HG03066 (cell line): ENCODE measurements around the gene FAM234B.
A peak's percentile ranks its signal among the peaks of the same experiment; 100 is the strongest.

Source experiments
- ATAC-seq: cut with Tn5 transposase; IDR thresholded peaks from one replicate; pipeline ENCODE4 v1.9.1; 2021; ENCODE audit warnings: low read depth; ENCODE audit not compliant: unreplicated experiment

The FAM234B gene

DNA sequence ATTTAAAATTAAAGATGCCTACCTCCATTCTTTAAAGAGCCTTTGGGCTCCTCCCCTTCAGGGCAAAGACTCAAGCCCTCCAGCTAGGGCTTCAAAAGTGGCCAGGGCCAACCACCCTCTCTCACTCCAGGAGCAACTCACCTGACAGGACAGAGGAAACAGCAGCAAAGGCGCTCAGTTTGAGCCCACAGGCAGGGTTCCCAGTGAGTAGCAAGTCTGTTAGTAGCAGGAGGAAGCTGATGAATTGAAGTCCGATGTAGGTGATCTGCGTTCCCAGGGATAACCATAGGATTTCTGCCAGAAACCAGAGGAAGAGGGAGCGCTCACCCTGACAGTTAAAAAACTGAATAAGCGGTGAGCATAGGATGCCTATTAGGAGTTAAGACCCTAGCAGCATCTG is 43.6 kb downstream of the FAM234B start:
- ATAC-seq, result no peak

DNA sequence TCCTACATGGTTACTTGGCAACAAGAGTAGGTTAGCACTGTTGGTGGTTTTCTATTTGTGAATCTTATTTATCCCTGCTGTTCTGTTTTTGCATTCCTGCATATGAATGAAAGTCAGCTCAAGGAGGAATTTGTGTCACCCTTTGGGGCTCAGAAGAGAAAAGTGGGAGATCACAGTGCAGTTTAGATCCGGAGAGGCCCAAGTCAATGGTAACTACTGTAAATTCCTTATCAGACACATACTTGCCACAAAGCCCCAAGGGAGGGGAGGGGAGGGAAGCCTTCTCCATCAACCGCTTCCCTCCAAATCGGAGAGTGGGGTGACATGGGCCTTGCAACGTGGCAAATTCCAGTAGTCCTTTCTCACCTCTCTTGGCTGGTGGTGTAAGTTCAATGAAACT is 44.3 kb downstream of the FAM234B start:
- ATAC-seq, result no peak

DNA sequence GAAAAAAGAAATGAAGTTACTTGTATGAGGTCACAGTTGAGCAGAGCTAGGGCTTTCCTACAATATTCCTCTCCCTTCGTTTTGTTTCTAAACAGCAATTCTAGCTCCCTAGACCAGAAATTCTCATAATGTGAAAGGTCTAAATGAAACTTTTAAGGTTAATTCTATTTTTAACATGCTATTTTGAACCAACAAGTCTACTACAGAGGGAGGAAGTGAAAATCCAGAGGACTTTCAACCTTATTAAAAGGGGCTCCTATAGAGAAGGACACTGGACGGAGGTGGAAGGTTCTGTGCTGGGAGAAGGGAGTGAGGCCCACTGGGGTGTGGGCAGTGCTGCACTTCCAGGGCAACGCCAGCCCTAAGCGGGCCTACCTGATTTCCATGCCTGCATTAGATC is 45.9 kb downstream of the FAM234B start:
- no peak for ATAC-seq

DNA sequence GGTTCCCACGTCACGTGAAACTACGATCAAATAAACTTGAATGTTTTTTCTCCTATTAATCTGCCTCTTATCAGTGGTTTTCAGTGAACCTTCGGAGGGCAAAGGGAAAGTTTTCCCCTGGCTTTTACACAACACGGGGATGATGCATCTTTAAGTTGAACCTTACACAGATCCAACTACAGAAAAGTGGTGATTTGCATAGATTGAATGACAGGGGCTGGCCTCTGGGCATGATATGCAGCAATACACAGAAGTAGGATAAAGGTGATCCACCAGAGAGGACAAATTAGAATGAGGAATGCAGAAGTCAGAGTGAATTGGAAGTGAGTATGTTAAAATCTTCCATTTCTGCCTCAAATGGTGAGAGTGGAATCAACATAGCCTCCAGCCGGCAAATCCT is 47.7 kb downstream of the FAM234B start:
- no peak for ATAC-seq

DNA sequence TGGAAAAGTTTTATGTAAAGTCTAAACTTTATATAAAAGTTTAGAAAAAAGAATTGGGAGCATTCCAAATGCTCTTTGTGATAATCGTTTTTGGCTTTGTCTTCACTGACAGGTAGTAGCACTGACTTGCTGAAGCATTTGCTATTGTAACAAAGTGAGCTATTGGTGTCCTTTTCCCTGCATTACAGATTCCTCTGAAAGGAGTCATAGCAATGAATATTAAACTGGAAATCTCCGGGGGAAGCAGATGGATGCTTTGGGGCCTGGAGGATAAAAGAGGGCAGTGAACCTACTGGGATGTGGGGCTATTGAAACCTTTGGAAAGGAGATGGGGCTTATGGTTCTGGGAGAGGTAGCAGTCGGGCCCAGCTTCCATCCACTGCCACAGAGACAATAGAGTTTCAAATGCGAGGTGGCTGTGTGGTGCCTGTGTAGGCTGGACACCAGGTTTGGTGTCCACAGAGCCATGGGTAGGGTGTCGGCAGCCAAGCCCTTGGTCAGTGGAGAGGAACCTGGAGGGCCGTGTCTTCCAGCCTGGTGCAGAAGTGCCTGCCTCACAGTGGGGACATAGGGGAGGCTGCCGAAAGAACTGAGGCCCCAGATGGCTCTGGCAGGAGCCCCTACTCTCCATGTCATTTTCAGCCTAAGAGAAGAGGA is 49.1 kb downstream of the FAM234B start:
- ATAC-seq, result no peak

DNA sequence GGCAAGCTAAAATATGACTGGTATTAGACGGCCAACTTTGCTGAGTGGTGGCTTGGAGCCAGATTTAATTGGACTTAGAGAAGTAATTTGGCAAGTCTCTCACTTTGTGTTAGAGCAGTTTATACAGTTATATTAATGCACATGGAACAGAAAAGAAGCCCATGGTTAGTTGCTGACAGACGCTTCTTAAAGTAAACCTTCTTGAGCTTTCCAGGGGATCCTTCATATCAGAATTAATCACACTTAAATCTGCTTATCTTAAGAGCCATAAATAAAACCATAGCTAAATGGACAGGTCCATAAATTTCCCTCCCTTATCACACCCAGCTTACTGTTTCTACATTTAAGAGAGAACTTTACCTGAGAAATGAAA is 49.7 kb downstream of the FAM234B start:
- ATAC-seq, result no peak

DNA sequence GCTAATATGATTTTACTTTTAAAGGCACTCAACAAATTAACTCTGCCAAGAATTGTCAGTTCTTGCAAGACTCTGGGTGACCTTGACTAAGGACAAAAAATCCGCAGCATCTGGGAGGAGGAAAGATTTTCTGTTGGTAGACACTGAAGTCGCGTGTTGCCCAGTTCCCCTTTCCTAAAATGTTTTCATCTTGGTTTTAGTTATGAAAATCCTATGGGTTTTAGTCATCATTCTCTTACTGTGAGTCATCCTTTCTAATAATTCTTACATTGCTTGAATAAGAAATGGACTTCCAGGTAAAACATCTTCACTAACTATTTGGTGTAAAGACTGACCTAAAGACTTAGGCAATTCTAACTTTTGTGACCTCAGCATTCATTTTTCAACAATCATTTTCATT is 50.2 kb downstream of the FAM234B start:
- no peak for ATAC-seq

DNA sequence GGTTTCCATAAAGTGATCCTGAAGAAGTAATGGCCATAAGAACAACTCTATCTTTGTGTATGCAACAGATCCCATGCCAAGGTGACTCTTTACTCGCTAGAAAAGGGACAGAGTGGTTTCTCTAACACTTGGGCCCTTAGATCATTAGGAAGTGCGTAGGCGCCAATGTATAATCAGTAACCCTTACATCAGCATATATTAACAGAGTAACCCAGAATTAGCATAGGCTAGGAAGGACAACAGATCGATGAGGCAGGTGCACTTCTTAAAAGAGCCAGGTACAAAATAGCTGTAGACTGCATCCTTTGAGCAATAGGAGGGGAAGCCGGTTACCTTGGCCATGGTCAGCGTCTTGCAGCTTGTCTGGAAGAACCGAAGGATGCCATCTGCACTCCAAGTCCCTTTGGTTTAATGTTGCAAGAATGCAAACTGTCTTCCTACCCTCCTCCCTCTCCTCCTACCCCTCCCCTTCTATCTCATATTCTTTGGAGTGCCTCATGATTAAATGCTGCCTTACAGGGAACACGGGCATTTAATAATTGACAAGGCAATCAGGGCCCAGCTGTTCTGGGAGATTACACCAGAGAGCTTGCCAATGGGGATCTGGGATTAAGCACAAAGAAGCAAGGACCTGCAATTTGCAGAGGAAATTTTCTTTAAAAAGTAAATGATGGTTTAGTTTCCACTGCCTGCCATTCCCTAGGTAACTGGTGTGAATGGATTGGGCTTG is 51.2 kb downstream of the FAM234B start:
- no peak for ATAC-seq

DNA sequence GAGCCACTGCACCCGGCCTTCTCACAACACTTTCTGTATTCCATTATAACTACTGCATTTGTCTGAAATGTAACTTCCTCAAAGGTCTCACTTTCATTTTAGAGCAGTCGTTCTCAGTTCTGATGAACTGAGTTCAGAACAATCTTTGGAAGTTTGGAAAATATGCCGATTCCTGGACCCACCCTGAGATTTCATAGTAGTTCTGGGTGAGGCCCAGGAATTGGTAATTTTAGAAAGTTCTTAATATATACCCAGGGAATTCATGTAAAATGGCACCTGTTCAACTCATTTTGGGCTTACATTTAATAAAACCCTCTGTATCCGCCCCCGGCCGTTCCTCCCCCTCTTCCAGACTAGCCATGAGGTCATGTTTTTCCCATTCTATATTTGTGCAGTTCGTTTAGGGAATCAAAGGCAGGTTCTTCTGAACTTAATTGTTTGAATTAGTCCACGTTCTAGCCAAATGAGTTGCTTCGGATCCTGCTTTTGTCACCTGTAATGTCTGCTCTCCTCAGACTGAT is 53.4 kb downstream of the FAM234B start:
- ATAC-seq, result no peak

DNA sequence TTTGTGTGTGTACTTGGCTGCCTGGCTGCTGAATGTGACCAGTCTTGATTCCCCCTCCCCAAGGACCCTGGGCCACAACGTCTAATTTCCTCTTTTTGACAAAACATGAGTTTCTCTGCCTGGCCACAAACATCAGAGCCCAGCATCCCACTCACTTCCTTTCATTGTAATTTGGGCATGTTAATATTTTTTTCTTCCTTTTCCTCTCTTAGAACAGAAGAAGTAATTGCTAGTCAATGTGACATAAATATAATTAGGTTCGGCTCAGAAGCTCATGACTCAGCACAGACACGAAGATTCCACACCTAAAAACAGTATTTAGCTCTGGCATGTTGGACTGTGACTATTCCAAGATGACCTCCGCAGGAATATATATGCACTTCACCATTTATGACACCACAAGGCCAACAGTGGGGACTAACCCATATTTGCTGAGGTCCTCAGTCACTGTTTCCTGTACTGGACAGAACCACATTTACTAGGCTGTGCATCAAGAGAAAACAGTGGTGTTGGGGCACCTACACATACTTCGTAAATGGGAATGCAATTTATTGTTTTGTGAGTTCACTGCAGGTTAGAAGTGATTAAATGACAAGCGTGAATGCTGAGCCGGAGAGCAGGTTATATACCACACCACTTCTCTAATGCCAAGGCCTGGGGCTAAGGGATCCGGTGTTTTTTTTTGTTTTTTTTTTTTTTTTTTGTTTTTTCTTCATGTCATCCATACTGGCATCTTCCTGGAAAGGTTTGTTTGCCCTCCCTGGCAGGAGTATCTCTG is 55.1 kb downstream of the FAM234B start:
- ATAC-seq, result no peak

DNA sequence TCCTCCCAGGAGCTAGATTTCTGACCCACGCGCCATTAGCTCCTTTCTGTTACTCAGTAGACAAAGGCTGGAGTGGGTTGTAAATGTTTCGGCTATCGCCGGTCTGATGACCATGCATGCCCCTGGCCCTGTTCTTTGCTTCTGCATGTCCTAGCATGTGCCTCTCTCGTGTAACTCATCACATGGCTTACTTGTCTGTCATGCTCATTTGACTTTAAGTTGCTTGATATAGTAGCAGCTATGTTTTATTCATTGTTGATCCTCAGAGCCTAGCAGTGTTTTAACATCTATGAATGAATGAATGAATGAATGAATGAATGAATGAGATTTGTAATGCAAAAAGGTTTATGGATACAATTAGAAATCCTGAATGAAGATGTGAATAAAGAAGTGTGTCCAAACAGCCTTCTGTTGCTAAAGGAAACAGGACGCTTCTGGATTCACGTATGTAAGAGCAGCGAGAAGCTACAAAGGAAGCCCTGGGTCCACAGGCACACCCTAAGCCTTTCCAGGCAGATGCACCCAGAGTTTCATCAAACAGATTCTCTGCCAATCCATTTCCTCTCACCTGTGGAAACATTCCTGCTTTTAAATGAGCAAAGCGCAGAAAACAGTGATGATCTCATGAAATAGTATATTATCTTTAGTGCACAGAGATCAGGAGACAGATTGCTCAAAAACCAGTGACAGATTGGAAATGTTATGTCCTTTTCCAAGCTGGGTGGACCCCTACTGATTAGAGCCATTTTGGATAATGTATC is 55.8 kb downstream of the FAM234B start:
- ATAC-seq, result no peak

DNA sequence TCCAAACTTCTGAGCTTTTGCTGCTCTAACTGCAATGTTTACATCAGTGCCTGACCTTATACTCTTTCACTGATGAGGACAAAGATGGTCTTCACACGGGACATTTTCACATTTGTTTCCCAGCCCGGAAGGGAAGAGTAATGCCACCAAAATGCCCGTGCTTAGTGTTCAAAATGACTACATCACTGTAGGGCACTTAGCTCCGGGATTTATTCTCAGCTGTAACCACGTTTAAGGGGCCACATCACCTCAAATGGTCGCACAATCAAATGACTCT is 56.4 kb downstream of the FAM234B start:
- no peak for ATAC-seq

DNA sequence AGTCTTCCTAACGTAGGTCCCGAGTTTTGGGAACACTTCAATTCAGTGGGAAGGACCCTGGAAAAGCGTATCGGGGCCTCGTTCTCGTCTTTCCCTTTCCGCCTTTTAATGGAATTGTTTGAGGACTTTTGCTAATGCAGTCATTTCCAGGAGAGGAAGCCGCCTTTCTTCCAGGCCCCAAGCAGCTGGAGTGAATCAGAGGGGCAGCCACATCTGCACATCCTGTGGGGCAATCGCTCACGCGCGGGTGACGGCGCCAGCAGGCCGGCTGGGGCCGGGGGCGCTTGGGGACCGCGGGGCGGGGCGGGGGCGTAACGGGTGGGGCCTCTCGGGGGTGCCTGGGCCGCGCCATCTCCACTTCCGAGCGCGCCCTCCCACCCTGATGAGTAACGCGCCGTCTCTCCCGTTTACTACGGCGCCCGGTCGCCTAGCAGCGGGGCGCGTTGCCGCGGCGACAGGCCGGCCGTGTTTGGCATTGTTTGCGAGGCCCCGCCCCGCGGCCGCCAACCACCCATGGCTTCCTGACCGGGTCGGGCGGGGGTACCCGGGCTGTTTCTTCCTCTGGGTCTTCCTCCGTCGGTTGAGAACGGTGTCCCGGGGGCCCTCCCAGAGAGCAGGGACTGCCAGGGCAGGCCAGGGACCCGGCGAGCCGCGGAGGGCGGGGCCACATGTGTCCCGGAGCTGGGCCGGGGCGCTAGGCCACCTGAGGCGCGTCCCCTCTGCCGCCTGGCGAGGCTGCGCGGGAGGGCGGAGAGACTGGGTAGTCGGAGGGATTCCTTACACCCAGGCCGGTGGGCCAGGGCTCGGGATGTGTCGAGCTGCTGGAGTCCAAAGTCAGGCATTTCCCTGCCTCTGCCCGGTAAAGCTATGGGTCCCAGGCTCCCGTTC is 56.9 kb downstream of the FAM234B start:
- peak; percentile 73 for ATAC-seq

DNA sequence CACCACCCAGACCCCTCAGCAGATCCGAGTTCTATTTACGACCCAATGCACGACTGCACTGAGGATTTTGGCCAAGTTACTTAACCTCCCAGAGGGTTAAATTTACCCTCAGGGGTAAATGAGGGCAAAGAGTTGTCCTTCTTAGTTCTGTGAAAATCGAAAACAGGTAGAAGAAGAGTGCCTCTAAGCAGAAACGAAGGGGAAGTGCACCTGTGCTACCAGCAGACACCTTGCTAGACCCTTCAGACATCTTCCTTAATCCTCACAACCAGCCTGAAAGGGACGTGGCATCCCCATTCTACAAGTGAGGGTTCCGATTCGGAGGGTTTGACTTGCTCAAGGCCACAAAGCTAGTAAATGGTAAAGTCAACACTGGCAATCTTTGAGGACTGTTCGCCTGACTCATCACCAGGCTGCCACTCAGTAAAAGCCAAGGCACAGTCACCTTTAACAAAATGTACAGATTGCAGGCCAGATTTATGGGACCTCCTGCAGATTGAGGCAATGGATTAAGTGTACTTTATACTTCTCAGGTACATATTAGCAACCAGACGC is 57.7 kb downstream of the FAM234B start:
- no peak for ATAC-seq

DNA sequence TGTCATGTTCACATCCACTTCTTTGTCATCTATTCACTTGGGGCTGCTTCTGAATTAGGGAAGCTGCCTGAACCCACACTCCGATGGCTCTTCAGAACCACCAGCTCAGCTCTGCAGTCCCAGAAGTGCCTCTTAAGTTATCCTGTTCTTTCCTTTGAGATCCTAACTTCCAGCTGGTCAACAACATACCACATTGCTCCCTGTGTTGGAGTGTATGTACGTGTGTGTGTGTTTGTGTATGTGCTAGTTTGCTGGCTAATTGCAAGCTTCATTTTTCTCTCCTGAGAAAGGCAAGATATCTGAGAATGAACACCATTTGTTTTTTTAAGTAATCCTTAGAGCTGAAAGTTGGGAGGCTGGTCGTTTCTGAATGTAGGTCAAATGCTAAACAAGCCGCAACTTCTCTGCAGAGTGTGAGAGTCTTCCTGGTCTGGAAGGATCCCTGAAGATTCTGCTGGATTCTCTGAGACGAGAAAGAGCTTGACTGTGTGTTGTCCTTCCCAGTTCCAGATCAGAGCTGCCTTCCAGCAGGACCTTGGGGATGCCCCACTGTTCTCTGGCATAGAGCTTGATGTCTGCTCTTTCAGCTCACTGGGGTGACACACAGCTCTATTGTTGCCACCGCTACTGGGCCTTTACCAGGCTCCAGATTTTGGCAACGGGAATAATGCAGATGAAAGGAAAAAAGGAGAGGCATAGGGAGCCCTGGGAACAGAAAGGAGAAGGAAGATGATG is 58.4 kb downstream of the FAM234B start:
- no peak for ATAC-seq

DNA sequence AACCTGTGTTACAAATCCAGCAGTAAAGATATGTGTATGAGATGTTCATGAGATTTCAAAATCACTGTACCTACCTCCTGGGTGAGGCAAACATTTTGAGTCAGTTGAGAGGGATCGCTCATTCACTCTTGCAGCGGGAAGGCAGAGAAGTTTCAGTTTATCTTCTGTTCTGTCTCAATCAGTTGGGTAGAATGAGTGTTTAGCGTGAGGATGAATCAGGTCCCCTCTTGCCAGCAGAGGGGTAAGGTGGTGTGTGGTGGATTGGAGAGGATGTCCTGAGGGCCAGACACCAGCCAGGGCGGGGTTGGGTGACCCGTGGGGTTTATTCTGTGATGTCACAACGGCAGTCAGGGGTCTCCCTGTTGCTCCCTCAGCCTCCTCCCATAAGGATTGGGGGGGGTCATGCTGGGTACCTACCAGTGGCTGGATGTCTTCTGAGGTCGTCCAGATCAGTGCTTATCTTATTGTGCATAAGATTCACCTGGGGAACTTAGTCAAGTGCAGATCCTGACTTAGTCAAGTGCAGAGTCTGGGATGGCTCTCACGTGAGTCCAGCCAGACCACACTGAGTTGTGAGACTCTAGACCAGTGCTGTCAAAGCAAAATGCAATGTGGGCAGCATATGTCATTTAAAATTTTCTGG is 59.3 kb downstream of the FAM234B start, which contains the start of gene GSG1:
TSS of gene GSG1 (minus strand) at position 277 of the 643 bp plus-strand sequence. CDS start at position 122, 155 bp downstream.
- no peak for ATAC-seq

DNA sequence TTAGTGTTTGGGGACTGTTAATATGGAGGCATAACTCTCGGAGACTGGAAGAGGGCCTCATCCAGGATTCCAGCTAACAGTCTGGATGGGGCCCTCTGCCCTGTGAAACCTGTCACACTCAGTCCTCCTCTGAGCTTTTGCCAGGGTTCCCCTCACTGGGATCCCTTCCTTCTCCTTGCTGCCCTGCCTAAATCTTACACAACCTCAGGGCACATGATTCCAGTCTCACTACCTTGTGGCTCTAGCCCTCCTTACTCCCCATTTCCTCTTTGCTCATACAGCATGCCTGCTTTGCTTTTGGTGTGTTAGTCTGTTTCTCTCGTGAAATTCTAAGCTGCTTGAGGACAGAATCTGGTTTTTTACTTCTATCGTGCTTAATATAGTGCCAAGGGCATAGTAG is 60.2 kb downstream of the FAM234B start:
- no peak for ATAC-seq

DNA sequence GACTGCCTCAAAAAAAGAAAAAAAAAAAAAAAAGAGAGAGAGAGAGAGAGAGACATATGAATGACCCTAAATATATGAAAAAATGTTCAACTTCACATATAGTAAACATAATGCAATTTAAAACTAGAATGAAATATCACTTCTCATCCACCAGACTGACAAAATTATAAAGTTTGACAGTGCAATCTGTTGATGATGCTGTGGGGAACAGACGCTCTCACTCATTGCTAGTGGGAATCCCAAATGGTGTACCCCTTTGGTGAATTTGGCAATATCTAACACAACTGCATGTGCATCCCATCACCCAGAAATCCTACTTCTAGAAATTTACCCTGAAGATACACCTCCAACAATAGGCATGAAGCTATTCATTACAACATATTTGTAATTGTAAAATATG is 61.6 kb downstream of the FAM234B start:
- no peak for ATAC-seq
